Measurements from ENCODE around the gene ZNF438.

ZNF438 gene

GRCh38 chr10:30823651-30824050, 208.0 kb downstream of the ZNF438 start:
- H3K4me3 ChIP-seq (ENCODE audit: low read depth, low read length) = no peak overlapping the region
- TF ChIP-seq, protein P1, sequence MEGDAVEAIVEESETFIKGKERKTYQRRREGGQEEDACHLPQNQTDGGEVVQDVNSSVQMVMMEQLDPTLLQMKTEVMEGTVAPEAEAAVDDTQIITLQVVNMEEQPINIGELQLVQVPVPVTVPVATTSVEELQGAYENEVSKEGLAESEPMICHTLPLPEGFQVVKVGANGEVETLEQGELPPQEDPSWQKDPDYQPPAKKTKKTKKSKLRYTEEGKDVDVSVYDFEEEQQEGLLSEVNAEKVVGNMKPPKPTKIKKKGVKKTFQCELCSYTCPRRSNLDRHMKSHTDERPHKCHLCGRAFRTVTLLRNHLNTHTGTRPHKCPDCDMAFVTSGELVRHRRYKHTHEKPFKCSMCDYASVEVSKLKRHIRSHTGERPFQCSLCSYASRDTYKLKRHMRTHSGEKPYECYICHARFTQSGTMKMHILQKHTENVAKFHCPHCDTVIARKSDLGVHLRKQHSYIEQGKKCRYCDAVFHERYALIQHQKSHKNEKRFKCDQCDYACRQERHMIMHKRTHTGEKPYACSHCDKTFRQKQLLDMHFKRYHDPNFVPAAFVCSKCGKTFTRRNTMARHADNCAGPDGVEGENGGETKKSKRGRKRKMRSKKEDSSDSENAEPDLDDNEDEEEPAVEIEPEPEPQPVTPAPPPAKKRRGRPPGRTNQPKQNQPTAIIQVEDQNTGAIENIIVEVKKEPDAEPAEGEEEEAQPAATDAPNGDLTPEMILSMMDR (IDR thresholded peaks at IDR 0.05; ENCODE audit: borderline replicate concordance, insufficient read depth, low read depth, low read length) = no peak

GRCh38 chr10:30822693-30823465, 208.8 kb downstream of the ZNF438 start:
- TF ChIP-seq, protein P1 (IDR thresholded peaks at IDR 0.05; ENCODE audit: borderline replicate concordance, insufficient read depth, low read depth, low read length) = no peak
- H3K4me3 ChIP-seq (ENCODE audit: low read depth, low read length) = no peak overlapping the region

- H3K4me3 ChIP-seq (ENCODE audit: low read depth, low read length) = no peak overlapping the region
- TF ChIP-seq, protein P1 (IDR thresholded peaks at IDR 0.05; ENCODE audit: borderline replicate concordance, insufficient read depth, low read depth, low read length) = no peak
Observed at GRCh38 chr10:30821994-30822692, 209.5 kb downstream of the ZNF438 start.

GRCh38 chr10:30821261-30821993, 210.2 kb downstream of the ZNF438 start:
- TF ChIP-seq, protein P1 (IDR thresholded peaks at IDR 0.05; ENCODE audit: borderline replicate concordance, insufficient read depth, low read depth, low read length) = no peak
- no peak overlapping the region for H3K4me3 ChIP-seq (ENCODE audit: low read depth, low read length)

DNA sequence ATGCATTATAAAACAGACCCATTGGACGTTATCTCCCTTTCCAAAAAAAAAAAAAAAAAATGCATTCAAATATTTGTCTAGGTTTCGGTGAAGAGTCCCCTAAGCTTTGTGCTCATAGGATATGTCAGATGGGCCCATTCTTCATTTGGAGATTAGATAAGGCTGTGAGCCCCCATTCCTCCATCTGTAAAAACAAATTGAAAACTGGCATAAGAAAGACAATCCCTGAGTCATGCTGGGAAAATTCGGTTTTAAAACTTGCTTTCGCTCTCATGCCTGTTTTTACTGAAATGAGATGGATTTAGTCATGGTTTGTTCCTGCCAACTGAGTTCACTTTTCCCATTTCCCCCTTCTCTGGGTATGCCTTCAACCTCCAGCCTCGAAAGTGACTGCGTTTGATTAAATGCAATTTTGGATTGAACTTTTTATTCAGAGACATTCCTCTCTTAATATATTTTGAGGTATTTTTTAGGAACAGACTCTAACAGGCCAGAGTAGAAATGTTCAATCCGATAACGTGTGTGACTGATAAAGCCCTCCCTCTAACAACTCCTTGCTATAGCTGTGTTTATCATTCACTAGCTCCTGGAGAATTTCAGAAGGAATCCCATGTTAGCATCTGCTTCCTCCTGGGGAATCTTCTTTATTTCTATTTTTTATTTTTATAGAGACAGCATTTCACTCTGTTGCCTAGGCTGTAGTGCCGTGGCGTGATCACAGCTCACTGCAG, 211.2 kb downstream of the ZNF438 start:
- no peak overlapping the region for H3K4me3 ChIP-seq (ENCODE audit: low read depth, low read length)
- TF ChIP-seq, protein P1 (IDR thresholded peaks at IDR 0.05; ENCODE audit: borderline replicate concordance, insufficient read depth, low read depth, low read length) = no peak

DNA sequence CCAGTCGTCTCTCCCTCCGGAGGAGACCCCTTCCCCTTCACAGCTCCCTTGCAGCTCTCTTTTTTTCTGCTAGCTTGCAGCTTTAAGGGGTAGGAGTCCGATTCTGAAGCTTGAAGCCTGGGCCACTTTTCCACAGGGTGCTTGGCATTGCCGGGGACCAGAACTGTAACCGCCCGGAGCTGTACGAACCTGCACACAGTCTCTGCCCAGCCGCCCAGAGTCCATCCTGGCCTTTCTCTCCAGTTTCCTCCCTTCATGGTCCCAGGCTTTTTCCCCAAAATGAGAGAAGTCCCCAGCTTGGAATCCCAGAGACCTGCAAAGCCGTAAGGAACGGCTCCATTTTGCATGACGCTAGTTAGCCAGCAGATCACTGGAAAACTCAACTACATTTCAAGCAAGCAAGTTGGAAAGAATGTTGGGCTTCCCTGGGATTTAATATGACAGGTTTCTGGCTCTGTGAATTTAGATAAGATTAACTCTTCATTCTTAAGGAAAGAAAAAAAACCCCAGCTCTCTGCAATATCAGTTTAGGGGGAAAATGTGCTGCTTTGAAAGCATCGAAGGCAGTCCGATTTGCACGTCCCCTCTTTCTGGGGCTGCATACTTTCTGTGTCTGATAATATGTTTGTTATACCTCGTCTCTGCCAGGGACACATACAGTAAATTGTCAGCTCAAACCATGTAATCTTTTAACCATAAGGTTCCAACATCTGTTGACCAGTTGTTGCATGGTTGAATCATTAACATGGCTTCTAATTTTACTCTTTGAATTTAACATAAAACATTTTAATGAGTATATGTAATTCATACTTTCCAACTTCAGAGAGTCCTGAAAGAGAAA, 212.1 kb downstream of the ZNF438 start:
- H3K4me3 ChIP-seq (ENCODE audit: low read depth, low read length) = no peak overlapping the region
- TF ChIP-seq, protein P1 (IDR thresholded peaks at IDR 0.05; ENCODE audit: borderline replicate concordance, insufficient read depth, low read depth, low read length) = no peak
